CD4-positive, alpha-beta T cell treated with Interleukin-17A for 1 hour (primary cell): ENCODE measurements around the gene EPM2AIP1.
A peak's percentile ranks its signal among the peaks of the same experiment; 100 is the strongest.
"Not testable (repeated sequence)": the region's sequence is repeated elsewhere in the genome, so short reads cannot be mapped to it uniquely, and the experiment has no call there.

Experiments used
- DNase-seq: peaks from one replicate; pipeline ENCODE4 v3.0.0-alpha.2; 2020

EPM2AIP1 gene

GRCh38 chr3:36992806-36993325, at the start of gene EPM2AIP1:
Gene EPM2AIP1, minus strand, starts transcription at chr3:36993131. Its CDS starts 54 bp downstream, at chr3:36993077.
- DNase-seq, result no peak

- DNase-seq, result not testable (repeated sequence)
These were observed 49.8 kb upstream of the EPM2AIP1 start for GRCh38 chr3:37042712-37043111.

GRCh38 chr3:37041546-37042195, 48.7 kb upstream of the EPM2AIP1 start:
- no peak for DNase-seq

- no peak for DNase-seq
These were observed 47.3 kb upstream of the EPM2AIP1 start for GRCh38 chr3:37040231-37040630.

DNA sequence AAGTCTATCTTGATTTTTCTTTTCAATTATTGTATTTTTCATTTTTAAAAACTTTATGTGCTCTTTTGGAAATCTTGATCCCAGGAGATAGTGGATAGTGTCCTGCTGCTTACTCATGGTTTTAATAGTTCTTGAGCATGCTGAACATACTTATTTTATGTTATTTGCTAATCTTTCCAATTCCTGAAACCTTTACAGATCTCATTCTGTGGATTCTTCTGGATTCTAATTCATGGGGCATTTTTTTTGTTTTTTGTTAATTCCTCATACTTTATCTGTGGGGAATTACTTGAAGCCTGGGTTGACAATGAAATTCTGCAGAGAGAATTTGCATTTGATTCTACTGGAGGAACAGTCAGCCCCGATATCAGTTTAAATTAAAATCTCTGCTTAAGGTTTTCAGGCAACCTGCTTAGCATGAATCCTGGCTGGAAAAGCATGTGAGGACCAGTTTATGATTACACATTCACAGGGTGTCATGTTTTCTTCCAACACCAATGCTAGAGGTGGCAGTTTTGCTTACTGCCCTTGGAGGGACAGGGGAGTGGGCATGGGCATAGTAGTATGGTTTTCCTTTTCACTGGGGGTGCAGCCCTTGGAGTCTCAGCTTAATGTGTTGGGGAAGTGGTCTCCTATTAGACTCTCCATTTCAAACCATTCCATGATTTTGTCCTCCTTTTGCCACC, 46.4 kb upstream of the EPM2AIP1 start:
- DNase-seq, result no peak

DNA sequence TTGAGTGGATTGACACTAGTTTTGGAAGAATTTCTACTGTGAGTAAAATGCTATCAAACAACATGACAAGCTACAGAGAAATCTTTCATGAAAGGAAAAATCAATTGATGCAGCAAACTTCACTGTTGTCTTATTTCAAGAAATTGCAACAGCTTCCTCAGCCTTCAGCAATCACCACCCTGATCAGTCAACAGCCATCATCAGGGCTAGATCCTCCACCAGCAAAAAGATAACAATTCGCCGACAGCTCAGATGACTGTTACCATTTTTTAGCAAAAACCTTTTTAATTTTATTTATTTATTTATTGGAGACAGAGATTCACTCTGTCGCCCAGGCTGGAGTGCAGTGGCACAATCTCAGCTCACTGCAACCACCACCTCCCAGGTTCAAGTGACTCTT, 44.4 kb upstream of the EPM2AIP1 start:
- no peak for DNase-seq

DNA sequence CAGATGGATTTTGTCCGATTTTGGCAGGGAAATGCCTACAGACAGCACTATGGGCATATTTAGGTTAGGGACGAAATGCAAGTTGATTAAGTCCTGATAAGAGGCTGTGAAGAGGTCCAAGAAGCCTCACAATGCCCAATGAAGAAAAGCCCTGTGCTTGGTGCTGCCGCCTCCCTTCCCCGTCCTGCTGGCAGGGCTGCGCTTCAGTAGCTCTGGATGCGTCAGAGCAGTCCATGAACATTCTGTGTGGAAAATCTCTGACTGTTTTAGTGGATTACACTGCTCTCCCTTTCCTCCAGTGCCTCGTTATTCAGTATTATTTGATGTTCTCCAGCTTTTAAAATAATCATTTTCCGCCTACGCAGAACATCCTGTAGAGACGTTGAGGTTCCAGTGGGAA, 40.0 kb upstream of the EPM2AIP1 start:
- DNase-seq, result no peak

DNA sequence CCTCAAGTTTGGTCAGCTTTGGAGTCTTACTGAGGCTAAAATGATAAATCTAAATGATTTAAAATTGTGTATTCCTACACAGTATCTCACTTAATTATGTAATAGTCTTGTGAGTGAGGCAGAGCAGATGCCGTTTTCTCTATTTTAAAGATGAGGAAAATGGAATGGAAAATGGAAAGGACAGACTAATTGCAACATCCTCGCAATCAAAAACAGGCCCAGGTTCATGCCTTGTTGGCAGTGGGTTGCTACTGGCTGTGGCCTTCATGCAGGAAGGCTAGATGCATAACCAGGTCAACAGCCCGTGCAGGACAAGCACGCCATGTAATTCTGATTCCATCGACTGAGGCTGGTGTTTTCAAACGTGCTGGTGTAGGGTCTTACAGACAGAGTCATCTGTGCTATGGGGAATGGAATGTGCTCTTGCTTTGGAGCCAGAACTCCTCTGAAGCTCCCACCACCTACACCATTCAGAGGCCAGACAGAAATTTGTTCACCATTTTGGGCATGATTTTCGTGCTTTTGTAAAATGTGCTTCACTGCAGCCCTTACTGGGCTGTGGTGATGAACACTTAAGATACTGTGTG, 38.3 kb upstream of the EPM2AIP1 start:
- no peak for DNase-seq

DNA sequence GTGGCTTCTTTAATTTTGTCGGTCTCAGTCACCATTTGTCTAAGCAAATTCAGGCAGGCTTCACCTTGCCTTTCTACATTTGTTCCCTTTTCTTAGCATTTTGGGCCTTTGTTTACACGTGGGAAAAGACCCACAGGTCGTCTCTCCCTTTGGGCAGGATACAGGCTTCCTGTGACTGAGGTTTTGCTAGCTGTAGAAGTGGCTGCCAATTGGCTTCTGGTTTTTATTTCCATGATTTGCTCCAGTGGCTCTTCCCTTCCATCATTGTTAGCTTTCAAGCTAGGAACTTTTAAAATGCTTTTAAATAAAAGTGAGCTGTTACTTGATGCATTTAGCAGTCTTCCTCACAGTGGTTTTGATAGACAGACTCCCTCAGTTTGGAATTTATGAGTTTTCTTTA, 37.7 kb upstream of the EPM2AIP1 start:
- DNase-seq, result no peak

GRCh38 chr3:37029516-37030163, 36.7 kb upstream of the EPM2AIP1 start:
- DNase-seq, result no peak

DNA sequence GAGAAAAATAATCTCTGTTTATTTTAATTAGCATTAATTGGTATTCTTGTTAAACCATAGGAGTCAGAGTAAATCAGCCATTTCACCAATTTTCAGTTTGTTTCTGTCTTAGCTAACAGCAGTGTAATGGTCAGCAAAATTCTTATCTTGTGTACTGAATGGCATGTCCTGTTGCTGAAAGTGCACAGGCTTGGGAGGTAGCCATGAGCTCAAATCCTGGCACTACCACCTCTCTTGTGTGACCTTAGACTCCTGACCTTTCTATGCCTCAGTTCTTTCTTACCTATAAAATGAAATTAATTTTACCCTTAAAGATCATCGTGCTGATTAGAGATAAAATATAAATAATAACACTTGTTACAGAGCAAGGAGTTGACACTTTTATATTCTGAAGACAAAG, 36.2 kb upstream of the EPM2AIP1 start:
- DNase-seq, result no peak

- no peak for DNase-seq
These were observed 35.4 kb upstream of the EPM2AIP1 start for GRCh38 chr3:37028329-37028728.

GRCh38 chr3:37026851-37027250, 33.9 kb upstream of the EPM2AIP1 start:
- no peak for DNase-seq

DNA sequence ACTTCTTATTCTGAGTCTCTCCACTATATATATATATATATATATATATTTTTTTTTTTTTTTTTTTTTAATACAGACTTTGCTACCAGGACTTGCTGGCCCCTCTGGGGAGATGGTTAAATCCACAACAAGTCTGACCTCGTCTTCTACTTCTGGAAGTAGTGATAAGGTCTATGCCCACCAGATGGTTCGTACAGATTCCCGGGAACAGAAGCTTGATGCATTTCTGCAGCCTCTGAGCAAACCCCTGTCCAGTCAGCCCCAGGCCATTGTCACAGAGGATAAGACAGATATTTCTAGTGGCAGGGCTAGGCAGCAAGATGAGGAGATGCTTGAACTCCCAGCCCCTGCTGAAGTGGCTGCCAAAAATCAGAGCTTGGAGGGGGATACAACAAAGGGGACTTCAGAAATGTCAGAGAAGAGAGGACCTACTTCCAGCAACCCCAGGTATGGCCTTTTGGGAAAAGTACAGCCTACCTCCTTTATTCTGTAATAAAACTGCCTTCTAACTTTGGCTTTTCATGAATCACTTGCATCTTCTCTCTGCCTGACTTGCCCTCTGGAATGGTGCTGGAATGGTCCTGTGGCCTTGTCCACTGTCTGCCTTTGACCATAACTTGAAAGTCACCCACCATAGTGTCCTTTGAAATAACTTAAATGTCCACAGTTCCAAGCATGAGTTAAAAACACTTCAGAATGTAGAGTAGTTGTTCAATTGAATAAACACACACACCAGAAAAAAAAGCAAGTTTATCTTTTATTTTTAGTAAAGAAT, 32.8 kb upstream of the EPM2AIP1 start:
- DNase-seq, result no peak

GRCh38 chr3:37024820-37025405, 32.0 kb upstream of the EPM2AIP1 start:
- peak; percentile 10 for DNase-seq

GRCh38 chr3:37024092-37024491, 31.2 kb upstream of the EPM2AIP1 start:
- peak; percentile 26 for DNase-seq

DNA sequence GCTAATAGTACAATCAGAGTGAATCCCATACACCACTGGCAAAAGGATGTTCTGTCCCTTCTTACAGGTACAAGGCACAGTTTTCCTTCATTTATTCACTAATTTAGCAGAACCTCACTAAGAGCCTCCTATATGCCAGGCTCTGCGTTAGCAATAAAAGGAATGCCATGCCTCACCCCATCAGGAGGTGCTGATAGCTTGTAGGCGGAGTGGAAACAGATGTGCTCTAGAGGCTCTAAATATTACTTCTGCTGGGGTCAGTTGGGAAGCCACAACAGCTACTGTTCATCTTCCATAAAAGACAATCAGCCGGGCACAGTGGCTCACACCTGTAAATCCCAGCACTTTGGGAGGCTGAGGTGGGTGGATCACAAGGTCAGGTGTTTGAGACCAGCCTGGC, 24.8 kb upstream of the EPM2AIP1 start:
- no peak for DNase-seq

GRCh38 chr3:37016903-37017302, 24.0 kb upstream of the EPM2AIP1 start:
- DNase-seq, result no peak

DNA sequence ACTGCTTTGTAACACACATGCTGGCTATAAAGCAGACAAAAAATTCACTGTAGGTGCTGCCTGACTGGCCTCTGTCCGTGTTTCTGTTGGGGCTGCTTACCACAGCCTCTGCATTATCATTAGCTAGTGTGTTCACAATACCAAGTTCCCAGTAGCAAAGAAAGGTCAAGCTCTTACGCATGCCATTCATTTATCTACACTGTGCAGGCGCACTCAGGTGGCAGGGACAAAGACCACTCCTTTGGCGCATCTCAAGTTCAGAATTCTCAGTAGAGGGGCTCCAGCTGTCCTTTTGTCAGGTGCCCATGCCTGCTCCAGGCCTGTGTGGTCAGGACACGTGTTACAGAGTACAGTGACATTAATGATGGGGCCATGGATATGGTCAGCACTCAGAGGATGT, 22.7 kb upstream of the EPM2AIP1 start:
- no peak for DNase-seq

DNA sequence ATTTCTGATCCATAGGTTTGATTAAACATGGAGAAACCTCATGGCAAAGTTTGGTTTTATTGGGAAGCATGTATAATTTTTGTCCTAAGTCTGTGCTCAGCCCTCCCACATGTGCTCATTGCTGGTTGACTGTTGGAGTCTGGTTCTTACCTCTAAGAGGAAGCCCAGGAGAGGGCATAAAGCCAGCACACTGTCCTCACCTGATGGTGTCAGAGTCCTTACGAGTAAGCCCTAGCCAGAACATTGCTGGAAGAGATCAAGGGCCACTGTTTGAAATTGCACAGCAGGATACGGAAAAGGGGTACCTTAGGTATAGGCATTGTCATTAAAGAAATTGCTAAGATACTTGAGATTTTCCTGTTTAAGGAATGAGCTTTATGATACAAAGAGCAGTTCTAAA, 21.7 kb upstream of the EPM2AIP1 start:
- no peak for DNase-seq

GRCh38 chr3:36993326-36994283, 674 bp upstream of the EPM2AIP1 start, which contains the start of gene MLH1:
Gene MLH1, plus strand, starts transcription at chr3:36993518. Its CDS starts 30 bp downstream, at chr3:36993548.
- peak; percentile 100 for DNase-seq
